ENCODE results near the gene ADAM22.

GRCh38 chr7:87899255-87899654 lies 34.8 kb upstream of the ADAM22 start:
- TF ChIP-seq EZH2 (IDR thresholded peaks at IDR 0.05; ENCODE audit: borderline replicate concordance, insufficient read depth, low read depth, low read length, poor library complexity, severe bottlenecking) (no peak), CTCF (IDR thresholded peaks at IDR 0.05) (no peak)
